ENCODE data around the gene NXNL1. TPM values are rescaled to one million over a fixed set of nuclear protein-coding genes. Genes with fewer than 3 reads are reported as not detected.
A peak's percentile ranks its signal among the peaks of the same experiment; 100 is the strongest.

NXNL1 gene
- total and polyA plus RNA-seq, 2 of the 13 experiments (the other 11 are each of a cell fraction or from before 2014, with no cell fraction given), result not detected

DNA sequence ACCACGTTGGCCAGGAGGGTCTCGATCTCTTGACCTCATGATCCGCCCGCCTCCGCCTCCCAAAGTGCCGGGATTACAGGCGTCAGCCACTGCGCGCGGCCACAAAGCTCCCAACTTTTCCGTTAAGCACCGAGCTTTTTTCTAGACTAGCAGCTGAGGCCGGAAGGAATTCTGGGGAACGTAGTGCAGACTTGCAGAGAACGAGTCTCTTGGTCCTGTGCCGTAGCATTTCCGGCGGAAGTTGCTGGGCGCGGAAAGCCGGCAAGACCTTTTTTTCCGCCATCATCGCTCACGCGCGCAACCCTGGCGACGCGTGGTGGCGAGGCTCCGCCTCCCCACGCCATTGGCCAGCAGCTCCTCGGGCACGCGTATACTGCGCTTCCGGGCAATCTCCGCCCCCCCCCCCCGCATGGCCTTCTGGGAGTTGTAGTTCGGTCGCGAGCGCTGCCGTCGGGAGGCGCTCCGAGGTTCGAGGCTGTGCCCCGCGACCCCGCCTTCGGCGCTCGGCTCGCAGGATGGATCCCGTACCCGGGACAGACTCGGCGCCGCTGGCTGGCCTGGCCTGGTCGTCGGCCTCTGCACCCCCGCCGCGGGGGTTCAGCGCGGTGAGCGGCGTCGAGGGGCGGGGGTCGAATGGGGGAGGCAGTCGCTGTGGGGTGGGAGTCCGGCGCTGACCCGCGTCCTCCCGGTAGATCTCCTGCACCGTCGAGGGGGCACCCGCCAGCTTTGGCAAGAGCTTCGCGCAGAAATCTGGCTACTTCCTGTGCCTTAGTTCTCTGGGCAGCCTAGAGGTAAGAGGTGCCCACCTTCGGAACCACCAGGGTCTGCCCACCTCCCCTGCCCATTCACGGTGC, 40.9 kb downstream of the NXNL1 start, which contains the start of gene MVB12A (continued):
- TF ChIP-seq, protein P1, sequence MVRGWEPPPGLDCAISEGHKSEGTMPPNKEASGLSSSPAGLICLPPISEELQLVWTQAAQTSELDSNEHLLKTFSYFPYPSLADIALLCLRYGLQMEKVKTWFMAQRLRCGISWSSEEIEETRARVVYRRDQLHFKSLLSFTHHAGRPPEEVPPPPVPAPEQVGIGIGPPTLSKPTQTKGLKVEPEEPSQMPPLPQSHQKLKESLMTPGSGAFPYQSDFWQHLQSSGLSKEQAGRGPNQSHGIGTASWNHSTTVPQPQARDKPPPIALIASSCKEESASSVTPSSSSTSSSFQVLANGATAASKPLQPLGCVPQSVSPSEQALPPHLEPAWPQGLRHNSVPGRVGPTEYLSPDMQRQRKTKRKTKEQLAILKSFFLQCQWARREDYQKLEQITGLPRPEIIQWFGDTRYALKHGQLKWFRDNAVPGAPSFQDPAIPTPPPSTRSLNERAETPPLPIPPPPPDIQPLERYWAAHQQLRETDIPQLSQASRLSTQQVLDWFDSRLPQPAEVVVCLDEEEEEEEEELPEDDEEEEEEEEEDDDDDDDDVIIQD (CRISPR knock-in tag; IDR thresholded peaks at IDR 0.05; ENCODE audit: low read depth), result no peak
- TF ChIP-seq ZNF34 (CRISPR knock-in tag; IDR thresholded peaks at IDR 0.05; ENCODE audit: borderline replicate concordance) (no peak; the same call in 1 of the 2 replicates), EED (CRISPR knock-in tag; IDR thresholded peaks at IDR 0.05) (peak; percentile 35; the same call in 1 of the 2 replicates), ZIK1 (CRISPR knock-in tag; IDR thresholded peaks at IDR 0.05; ENCODE audit: borderline replicate concordance, low read depth) (peak; percentile 18; the same call in 1 of the 2 replicates), ZNF550 (CRISPR knock-in tag; IDR thresholded peaks at IDR 0.05; ENCODE audit: borderline replicate concordance) (no peak), NFE2L1 (CRISPR knock-in tag; IDR thresholded peaks at IDR 0.05; ENCODE audit: borderline replicate concordance) (no peak), NBN (conservative IDR thresholded peaks at IDR 0.05) (no peak), ZBTB38 (CRISPR knock-in tag; IDR thresholded peaks at IDR 0.05) (peak; percentile 15; the same call in 1 of the 2 replicates), HOXA3 (CRISPR knock-in tag; IDR thresholded peaks at IDR 0.05) (peak; percentile 98), DNMT3B (CRISPR knock-in tag; conservative IDR thresholded peaks at IDR 0.05) (no peak), MIER3 (CRISPR knock-in tag; IDR thresholded peaks at IDR 0.05; ENCODE audit: borderline replicate concordance) (peak; percentile 69; the same call in 1 of the 2 replicates), ZNF337 (CRISPR knock-in tag; IDR thresholded peaks at IDR 0.05; ENCODE audit: borderline replicate concordance, low read depth) (0 out of 2 replicates have a peak, but pooled peaks have one; percentile 42)
- TF ChIP-seq, protein P2, sequence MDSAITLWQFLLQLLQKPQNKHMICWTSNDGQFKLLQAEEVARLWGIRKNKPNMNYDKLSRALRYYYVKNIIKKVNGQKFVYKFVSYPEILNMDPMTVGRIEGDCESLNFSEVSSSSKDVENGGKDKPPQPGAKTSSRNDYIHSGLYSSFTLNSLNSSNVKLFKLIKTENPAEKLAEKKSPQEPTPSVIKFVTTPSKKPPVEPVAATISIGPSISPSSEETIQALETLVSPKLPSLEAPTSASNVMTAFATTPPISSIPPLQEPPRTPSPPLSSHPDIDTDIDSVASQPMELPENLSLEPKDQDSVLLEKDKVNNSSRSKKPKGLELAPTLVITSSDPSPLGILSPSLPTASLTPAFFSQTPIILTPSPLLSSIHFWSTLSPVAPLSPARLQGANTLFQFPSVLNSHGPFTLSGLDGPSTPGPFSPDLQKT (CRISPR knock-in tag; IDR thresholded peaks at IDR 0.05; ENCODE audit: borderline replicate concordance), result peak; percentile 63; the same call in 1 of the 2 replicates
- TF ChIP-seq, protein P3, sequence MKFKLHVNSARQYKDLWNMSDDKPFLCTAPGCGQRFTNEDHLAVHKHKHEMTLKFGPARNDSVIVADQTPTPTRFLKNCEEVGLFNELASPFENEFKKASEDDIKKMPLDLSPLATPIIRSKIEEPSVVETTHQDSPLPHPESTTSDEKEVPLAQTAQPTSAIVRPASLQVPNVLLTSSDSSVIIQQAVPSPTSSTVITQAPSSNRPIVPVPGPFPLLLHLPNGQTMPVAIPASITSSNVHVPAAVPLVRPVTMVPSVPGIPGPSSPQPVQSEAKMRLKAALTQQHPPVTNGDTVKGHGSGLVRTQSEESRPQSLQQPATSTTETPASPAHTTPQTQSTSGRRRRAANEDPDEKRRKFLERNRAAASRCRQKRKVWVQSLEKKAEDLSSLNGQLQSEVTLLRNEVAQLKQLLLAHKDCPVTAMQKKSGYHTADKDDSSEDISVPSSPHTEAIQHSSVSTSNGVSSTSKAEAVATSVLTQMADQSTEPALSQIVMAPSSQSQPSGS (CRISPR knock-in tag; IDR thresholded peaks at IDR 0.05), result no peak
- TF ChIP-seq, protein P4, sequence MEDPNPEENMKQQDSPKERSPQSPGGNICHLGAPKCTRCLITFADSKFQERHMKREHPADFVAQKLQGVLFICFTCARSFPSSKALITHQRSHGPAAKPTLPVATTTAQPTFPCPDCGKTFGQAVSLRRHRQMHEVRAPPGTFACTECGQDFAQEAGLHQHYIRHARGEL (CRISPR knock-in tag; IDR thresholded peaks at IDR 0.05), result no peak; the same call in 1 of the 2 replicates
- TF ChIP-seq, protein P5, sequence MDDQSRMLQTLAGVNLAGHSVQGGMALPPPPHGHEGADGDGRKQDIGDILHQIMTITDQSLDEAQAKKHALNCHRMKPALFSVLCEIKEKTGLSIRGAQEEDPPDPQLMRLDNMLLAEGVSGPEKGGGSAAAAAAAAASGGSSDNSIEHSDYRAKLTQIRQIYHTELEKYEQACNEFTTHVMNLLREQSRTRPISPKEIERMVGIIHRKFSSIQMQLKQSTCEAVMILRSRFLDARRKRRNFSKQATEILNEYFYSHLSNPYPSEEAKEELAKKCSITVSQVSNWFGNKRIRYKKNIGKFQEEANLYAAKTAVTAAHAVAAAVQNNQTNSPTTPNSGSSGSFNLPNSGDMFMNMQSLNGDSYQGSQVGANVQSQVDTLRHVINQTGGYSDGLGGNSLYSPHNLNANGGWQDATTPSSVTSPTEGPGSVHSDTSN (CRISPR knock-in tag; IDR thresholded peaks at IDR 0.05; ENCODE audit: borderline replicate concordance), result no peak
- TF ChIP-seq, protein P6, sequence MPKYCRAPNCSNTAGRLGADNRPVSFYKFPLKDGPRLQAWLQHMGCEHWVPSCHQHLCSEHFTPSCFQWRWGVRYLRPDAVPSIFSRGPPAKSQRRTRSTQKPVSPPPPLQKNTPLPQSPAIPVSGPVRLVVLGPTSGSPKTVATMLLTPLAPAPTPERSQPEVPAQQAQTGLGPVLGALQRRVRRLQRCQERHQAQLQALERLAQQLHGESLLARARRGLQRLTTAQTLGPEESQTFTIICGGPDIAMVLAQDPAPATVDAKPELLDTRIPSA (CRISPR knock-in tag; IDR thresholded peaks at IDR 0.05; ENCODE audit: borderline replicate concordance), result no peak
- TF ChIP-seq, protein P7, sequence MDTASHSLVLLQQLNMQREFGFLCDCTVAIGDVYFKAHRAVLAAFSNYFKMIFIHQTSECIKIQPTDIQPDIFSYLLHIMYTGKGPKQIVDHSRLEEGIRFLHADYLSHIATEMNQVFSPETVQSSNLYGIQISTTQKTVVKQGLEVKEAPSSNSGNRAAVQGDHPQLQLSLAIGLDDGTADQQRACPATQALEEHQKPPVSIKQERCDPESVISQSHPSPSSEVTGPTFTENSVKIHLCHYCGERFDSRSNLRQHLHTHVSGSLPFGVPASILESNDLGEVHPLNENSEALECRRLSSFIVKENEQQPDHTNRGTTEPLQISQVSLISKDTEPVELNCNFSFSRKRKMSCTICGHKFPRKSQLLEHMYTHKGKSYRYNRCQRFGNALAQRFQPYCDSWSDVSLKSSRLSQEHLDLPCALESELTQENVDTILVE (CRISPR knock-in tag; IDR thresholded peaks at IDR 0.05), result peak; percentile 77; the same call in 1 of the 2 replicates
- TF ChIP-seq, protein P8, sequence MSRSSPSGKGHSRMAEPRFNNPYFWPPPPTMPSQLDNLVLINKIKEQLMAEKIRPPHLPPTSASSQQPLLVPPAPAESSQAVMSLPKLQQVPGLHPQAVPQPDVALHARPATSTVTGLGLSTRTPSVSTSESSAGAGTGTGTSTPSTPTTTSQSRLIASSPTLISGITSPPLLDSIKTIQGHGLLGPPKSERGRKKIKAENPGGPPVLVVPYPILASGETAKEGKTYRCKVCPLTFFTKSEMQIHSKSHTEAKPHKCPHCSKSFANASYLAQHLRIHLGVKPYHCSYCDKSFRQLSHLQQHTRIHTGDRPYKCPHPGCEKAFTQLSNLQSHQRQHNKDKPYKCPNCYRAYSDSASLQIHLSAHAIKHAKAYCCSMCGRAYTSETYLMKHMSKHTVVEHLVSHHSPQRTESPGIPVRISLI (CRISPR knock-in tag; IDR thresholded peaks at IDR 0.05; ENCODE audit: borderline replicate concordance), result peak; percentile 96

All from HepG2 (cell line).